Mesenteric fat pad (tissue), 1 donor: Measurements from ENCODE around the gene DIRAS1. TPM values are rescaled to one million over a fixed set of nuclear protein-coding genes. Genes with fewer than 3 reads are reported as not detected.

Experiments
- DNase-seq: peaks from one replicate; pipeline ENCODE4 v3.0.0-alpha.2; 2020; ENCODE audit warnings: low spot score
- long read RNA-seq: library from polyadenylated mRNA; unstranded; transcript quantifications from one replicate; pipeline ENCODE4 v2.0.0, GENCODE V29; 2020
- total RNA-seq: library from RNA; stranded (reverse); fragmentation: NEBNext Ultra II Directional; extraction: Animal tissue kit (Norgen Biotek cat#: 25700); gene quantifications from one replicate; pipeline ENCODE4 v1.2.1, GENCODE V29; 2021
- donor health status: DM: yes; HTN: yes; CAD: no.

Gene DIRAS1
- 1.1 TPM for total RNA-seq
- long read RNA-seq = 0 reads

- DNase-seq = no peak
Measured at GRCh38 chr19:2720777-2721569, at the start of gene DIRAS1. Gene DIRAS1, minus strand, starts transcription at chr19:2721372. Its CDS starts 3,566 bp downstream, at chr19:2717806.

- no peak for DNase-seq
Measured at GRCh38 chr19:2770055-2771013, 49.2 kb upstream of the DIRAS1 start.

GRCh38 chr19:2769218-2769617, 48.0 kb upstream of the DIRAS1 start:
- no peak for DNase-seq

- no peak for DNase-seq
Measured at GRCh38 chr19:2768365-2769132, 47.4 kb upstream of the DIRAS1 start.

- DNase-seq = no peak
Measured at GRCh38 chr19:2767688-2768087, 46.5 kb upstream of the DIRAS1 start.

GRCh38 chr19:2766594-2767372, 45.6 kb upstream of the DIRAS1 start:
- no peak for DNase-seq

GRCh38 chr19:2765376-2765775, 44.2 kb upstream of the DIRAS1 start:
- no peak for DNase-seq

GRCh38 chr19:2764945-2765344, 43.8 kb upstream of the DIRAS1 start:
- no peak for DNase-seq

- DNase-seq = no peak
Measured at GRCh38 chr19:2763687-2764086, 42.5 kb upstream of the DIRAS1 start.

GRCh38 chr19:2762783-2763496, 41.8 kb upstream of the DIRAS1 start:
- no peak for DNase-seq

- DNase-seq = no peak
Measured at GRCh38 chr19:2761876-2762782, 41.0 kb upstream of the DIRAS1 start.

GRCh38 chr19:2761309-2761677, 40.1 kb upstream of the DIRAS1 start:
- DNase-seq = no peak

- DNase-seq = no peak
Measured at GRCh38 chr19:2759965-2760364, 38.8 kb upstream of the DIRAS1 start.

GRCh38 chr19:2759362-2759761, 38.2 kb upstream of the DIRAS1 start:
- DNase-seq = no peak

- DNase-seq = no peak
Measured at GRCh38 chr19:2758601-2759313, 37.6 kb upstream of the DIRAS1 start.

- no peak for DNase-seq
Measured at GRCh38 chr19:2756921-2757881, 36.0 kb upstream of the DIRAS1 start.

GRCh38 chr19:2756477-2756876, 35.3 kb upstream of the DIRAS1 start:
- no peak for DNase-seq
